ENCODE data around the gene S100A13.

S100A13 gene

DNA sequence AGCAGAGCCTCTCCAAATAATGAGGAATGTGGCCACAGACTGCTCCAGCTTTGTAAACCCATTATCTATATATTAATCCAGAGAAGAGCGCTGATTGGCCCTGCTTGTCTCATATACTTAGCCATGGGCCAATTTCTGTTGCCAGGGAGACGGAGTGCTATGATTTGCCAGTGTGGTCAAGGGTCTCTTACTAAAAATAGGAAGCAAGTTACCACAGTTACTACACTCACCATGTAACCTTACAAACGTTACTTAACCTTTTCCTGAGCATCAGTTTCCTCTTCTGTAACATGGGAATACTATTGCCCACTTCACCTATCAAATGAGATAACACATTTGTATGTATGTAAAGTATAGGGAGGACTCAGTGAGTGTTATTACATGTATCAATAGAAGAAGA lies 54.0 kb downstream of the S100A13 start:
- TF ChIP-seq TAF1 (IDR thresholded peaks at IDR 0.05; ENCODE audit: borderline replicate concordance, low read depth, low read length) (no peak), POLR2A (IDR thresholded peaks at IDR 0.05; ENCODE audit: low read depth, low read length) (no peak), POLR2AphosphoS5 (IDR thresholded peaks at IDR 0.05; ENCODE audit: low read depth, low read length) (no peak)
- FAIRE-seq = no peak
- no peak for DNase-seq (ENCODE audit: insufficient read length)

- FAIRE-seq (no peak), DNase-seq (ENCODE audit: insufficient read length) (no peak)
- TF ChIP-seq POLR2AphosphoS5 (IDR thresholded peaks at IDR 0.05; ENCODE audit: low read depth, low read length) = no peak
- no peak for TF ChIP-seq POLR2A (IDR thresholded peaks at IDR 0.05; ENCODE audit: low read depth, low read length)
- no peak for TF ChIP-seq TAF1 (IDR thresholded peaks at IDR 0.05; ENCODE audit: borderline replicate concordance, low read depth, low read length)
Measured at GRCh38 chr1:153572569-153573015, 54.7 kb downstream of the S100A13 start.

GRCh38 chr1:153571706-153572105 lies 55.6 kb downstream of the S100A13 start:
- FAIRE-seq (no peak), DNase-seq (ENCODE audit: insufficient read length) (no peak)
- TF ChIP-seq TAF1 (IDR thresholded peaks at IDR 0.05; ENCODE audit: borderline replicate concordance, low read depth, low read length) (no peak), POLR2A (IDR thresholded peaks at IDR 0.05; ENCODE audit: low read depth, low read length) (no peak), POLR2AphosphoS5 (IDR thresholded peaks at IDR 0.05; ENCODE audit: low read depth, low read length) (no peak)

- DNase-seq (ENCODE audit: insufficient read length) = no peak
- FAIRE-seq = no peak
- TF ChIP-seq POLR2A (IDR thresholded peaks at IDR 0.05; ENCODE audit: low read depth, low read length) (no peak), POLR2AphosphoS5 (IDR thresholded peaks at IDR 0.05; ENCODE audit: low read depth, low read length) (no peak), TAF1 (IDR thresholded peaks at IDR 0.05; ENCODE audit: borderline replicate concordance, low read depth, low read length) (no peak)
Measured at GRCh38 chr1:153570874-153571273, 56.4 kb downstream of the S100A13 start.

DNA sequence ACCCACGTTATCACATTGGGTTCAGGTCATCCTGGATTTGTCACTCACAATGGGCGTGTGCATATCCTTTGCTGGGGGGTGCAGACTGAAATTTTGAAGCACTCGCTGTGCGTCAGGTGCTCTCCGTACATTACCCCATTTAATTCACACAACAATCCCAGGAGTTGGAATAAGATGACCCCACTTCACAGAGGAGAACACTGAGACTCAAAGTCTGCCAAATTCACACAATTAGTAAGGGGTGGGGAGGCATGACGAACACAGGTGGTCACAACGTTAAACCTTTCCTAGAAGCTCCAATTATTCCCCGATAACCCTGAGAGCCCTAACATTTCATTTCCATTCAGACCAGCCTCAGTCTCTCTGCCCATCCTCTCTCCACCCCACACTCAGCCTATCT lies 57.8 kb downstream of the S100A13 start:
- TF ChIP-seq POLR2A (IDR thresholded peaks at IDR 0.05; ENCODE audit: low read depth, low read length) (no peak), POLR2AphosphoS5 (IDR thresholded peaks at IDR 0.05; ENCODE audit: low read depth, low read length) (no peak), TAF1 (IDR thresholded peaks at IDR 0.05; ENCODE audit: borderline replicate concordance, low read depth, low read length) (no peak)
- FAIRE-seq (no peak), DNase-seq (ENCODE audit: insufficient read length) (no peak)
